T-cell (primary cell): ENCODE measurements around the gene TIMELESS. TPM values are rescaled to one million over a fixed set of nuclear protein-coding genes. Genes with fewer than 3 reads are reported as not detected.

Experiments used
- ATAC-seq, 4 experiments: fragments of 200-7000 bp in 3 of 4; fragments of 150-1000 bp in 1 of 4; cut with Tn5 transposase; replicated peaks in 1 of 4; 1 replicate in 3 of 4; 2 replicates in 1 of 4; pipeline ENCODE4 v1.10.0; 2021; ENCODE audit warnings: moderate library complexity in 3 of 4, mild to moderate bottlenecking in 2 of 4, moderate number of reproducible peaks in 1 of 4
- CTCF ChIA-PET, 2 donors: fragments of 300-600 bp; sonication (Branson Sonifier 250); formaldehyde crosslinking; loops; one replicate each; lab custom pipeline; 2022; ENCODE audit warnings: antibody characterized with exemption in 2 of 2; lab: Charles Lee
- POLR2A ChIA-PET, 2 donors: fragments of 300-600 bp; sonication (Branson Sonifier 250); formaldehyde crosslinking; loops; one replicate each; lab custom pipeline; 2022; ENCODE audit warnings: antibody characterized with exemption in 2 of 2; lab: Charles Lee
- DNase-seq, 35 experiments: peaks; one replicate each; pipeline versions ENCODE4 v3.0.0 to v3.0.0-alpha.2; 2013 to 2023
- H3K27ac ChIP-seq: one replicate; pipeline ENCODE4 v1.5.1; 2013; ENCODE audit warnings: low read length
- H3K27me3 ChIP-seq, 2 experiments: replicated peaks in 1 of 2; 1 replicate in 1 of 2; 2 replicates in 1 of 2; pipeline versions ENCODE4 v1.6.1 to v1.7.0; 2013; ENCODE audit warnings: low read length in 1 of 2, mixed read lengths in 1 of 2; ENCODE audit not compliant: control insufficient read depth in 2 of 2, insufficient read depth in 2 of 2; ENCODE audit errors: extremely low read depth in 1 of 2
- H3K36me3 ChIP-seq, 2 donors: 1 replicate in 1 of 2; 2 replicates in 1 of 2; pipeline versions ENCODE4 v1.6.1 to v1.7.0; 2013; ENCODE audit warnings: low read length in 1 of 2; ENCODE audit not compliant: control insufficient read depth in 2 of 2, insufficient read depth in 1 of 2; ENCODE audit errors: extremely low read depth in 1 of 2
- H3K4me1 ChIP-seq, 2 experiments: 1 replicate in 1 of 2; 2 replicates in 1 of 2; pipeline versions ENCODE4 v1.6.1 to v1.7.0; 2013; ENCODE audit warnings: low read length in 2 of 2, mixed read lengths in 1 of 2; ENCODE audit not compliant: insufficient read depth in 2 of 2, control insufficient read depth in 1 of 2; ENCODE audit errors: extremely low read depth in 1 of 2
- H3K4me3 ChIP-seq, 2 donors: 1 replicate in 1 of 2; 2 replicates in 1 of 2; pipeline versions ENCODE4 v1.5.1 to v1.7.0; 2013; ENCODE audit warnings: mild to moderate bottlenecking in 2 of 2, low read length in 1 of 2, moderate library complexity in 1 of 2; ENCODE audit not compliant: control insufficient read depth in 1 of 2; ENCODE audit errors: extremely low read depth in 1 of 2
- H3K9me3 ChIP-seq: 2 replicates; pipeline ENCODE4 v1.7.0; 2013
- H3K27ac Mint-ChIP-seq, 2 donors: one replicate each; pipeline ENCODE4 v1.8.0; 2020 to 2021; ENCODE audit warnings: mild to moderate bottlenecking in 2 of 2, mixed read lengths in 2 of 2
- H3K27me3 Mint-ChIP-seq, 2 donors: one replicate each; pipeline ENCODE4 v1.8.0; 2021 to 2022; ENCODE audit warnings: mixed read lengths in 2 of 2
- H3K36me3 Mint-ChIP-seq: one replicate; pipeline ENCODE4 v1.8.0; 2021; ENCODE audit warnings: mixed read lengths
- H3K4me1 Mint-ChIP-seq, 3 donors: one replicate each; pipeline ENCODE4 v1.8.0; 2020 to 2022; ENCODE audit warnings: mixed read lengths in 3 of 3, mild to moderate bottlenecking in 1 of 3
- H3K4me3 Mint-ChIP-seq, 3 donors: one replicate each; pipeline ENCODE4 v1.8.0; 2020 to 2022; ENCODE audit warnings: mild to moderate bottlenecking in 3 of 3, mixed read lengths in 3 of 3, moderate library complexity in 3 of 3
- H3K9me3 Mint-ChIP-seq, 3 donors: one replicate each; pipeline ENCODE4 v1.8.0; 2020 to 2022; ENCODE audit warnings: mixed read lengths in 3 of 3
- WGBS: methylation state at CpG from one replicate; pipeline ENCODE4 v1.1.5; 2013; ENCODE audit warnings: missing lambda C conversion rate; ENCODE audit not compliant: insufficient coverage; 5-methylcytosine and 5-hydroxymethylcytosine counted together
- total RNA-seq, 35 experiments: library from RNA in 6 of 35; stranded (reverse) in 6 of 35; fragments of 120-200 nt in 1 of 35; gene quantifications; one replicate each; pipeline versions ENCODE4 v1.2.1 to v1.2.4 and lab custom pipeline; 2013 to 2026

Gene TIMELESS
- total RNA-seq, 5 donors from 2014 or later (not counting 1 experiment from before 2014, with no cell fraction given) = 5.0 to 7.5 (median 6.4) TPM

DNA sequence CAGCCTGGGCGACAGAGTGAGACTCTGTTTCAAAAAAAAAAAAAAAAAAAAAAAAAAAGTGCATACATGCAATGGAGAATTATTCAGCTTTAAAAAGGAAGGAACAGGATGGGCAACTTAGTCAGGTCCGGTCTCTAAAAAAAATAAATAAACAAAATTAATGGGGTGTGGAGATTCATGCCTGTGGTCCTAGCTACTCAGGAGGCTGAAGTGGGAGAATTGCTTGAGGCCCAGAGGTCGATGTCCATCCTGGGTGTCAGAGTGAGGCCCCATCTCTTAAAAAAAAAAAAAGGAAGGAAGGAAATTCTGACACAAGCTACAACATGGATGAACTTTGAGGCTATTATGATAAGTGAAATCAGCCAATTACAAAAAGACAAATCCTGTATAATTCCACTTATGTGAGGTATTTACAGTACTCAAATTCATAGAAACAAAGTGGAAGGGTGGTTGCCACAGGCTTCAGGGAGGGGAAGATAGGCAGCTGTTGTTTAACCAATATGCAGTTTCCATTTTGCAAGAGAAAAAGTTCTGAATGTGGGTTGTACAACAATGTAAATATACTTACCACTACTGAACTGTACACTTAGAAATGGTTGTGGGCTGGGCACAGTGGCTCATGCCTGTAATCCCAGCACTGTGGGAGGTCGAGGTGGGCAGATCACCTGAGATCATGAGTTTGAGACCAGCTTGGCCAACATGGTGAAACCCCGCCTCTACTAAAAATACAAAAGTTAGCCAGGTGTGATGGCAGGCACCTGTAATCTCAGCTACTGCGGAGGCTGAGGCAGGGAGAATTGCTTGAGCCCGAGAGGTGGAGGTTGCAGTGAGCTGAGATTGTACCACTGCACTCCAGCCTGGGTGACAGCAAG, 74.3 kb downstream of the TIMELESS start:
- no peak overlapping the region for H3K4me3 Mint-ChIP-seq
- Histone ChIP-seq H3K4me3 (no peak overlapping the region), H3K27me3 (no peaks in the 10 kb centered on the region), H3K9me3 (no peaks in the 10 kb centered on the region), H3K36me3 (no peaks in the 10 kb centered on the region), H3K4me1 (no peaks in the 10 kb centered on the region), H3K27ac (no peak overlapping the region)
- peaks cover 0 to 6% (median 0%) of the 10 kb centered on the region in 3 donors for H3K4me1 Mint-ChIP-seq
- 87% methylated on average over 3 of the region's 7 CpGs for WGBS
- ChIA-PET POLR2A (interaction anchor here in 1 of 2 donors (0.6 kb wide), 1 partner anchor 1078 kb away, joined by 3 read pairs; no protein-coding TSS in a partner anchor), CTCF (no interaction called here)
- H3K27me3 Mint-ChIP-seq = no peaks in the 10 kb centered on the region
- no peak overlapping the region for H3K27ac Mint-ChIP-seq
- no peak for DNase-seq
- H3K36me3 Mint-ChIP-seq = no peaks in the 10 kb centered on the region
- H3K9me3 Mint-ChIP-seq = peaks cover 2 to 4% (median 3%) of the 10 kb centered on the region in 3 donors
- ATAC-seq = no peak

DNA sequence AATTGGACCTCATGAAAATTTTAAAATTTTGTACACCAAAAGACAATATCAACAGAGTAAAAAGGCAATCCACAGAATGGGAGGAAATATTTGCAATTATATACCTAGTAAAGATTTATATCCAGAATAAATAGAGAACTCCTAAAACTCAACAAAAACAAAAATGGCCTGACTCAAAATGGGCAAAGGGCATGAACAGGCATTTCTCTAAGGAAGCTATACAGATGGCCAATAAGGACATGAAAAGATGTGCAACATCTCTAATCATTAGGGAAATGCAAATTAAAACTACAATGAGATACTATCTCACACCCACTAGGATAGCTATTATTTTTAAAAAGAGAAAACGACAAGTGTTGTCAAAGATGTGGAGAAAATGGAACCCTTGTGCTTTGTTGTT, 75.7 kb downstream of the TIMELESS start:
- no peaks in the 10 kb centered on the region for H3K27me3 Mint-ChIP-seq
- Histone ChIP-seq H3K4me3 (no peak overlapping the region), H3K36me3 (no peaks in the 10 kb centered on the region), H3K4me1 (no peaks in the 10 kb centered on the region), H3K27ac (no peak overlapping the region), H3K9me3 (no peaks in the 10 kb centered on the region), H3K27me3 (no peaks in the 10 kb centered on the region)
- DNase-seq (no peak), ATAC-seq (no peak)
- H3K4me1 Mint-ChIP-seq = peaks cover 0 to 6% (median 0%) of the 10 kb centered on the region in 3 donors
- POLR2A ChIA-PET = interaction anchor here in 1 of 2 donors (0.9 kb wide), 1 partner anchor 41 kb away, joined by 3 read pairs; no protein-coding TSS in a partner anchor
- no CpG with 5 or more reads among the region's 1 CpG for WGBS
- H3K9me3 Mint-ChIP-seq = peaks cover 2 to 4% (median 3%) of the 10 kb centered on the region in 3 donors
- no peaks in the 10 kb centered on the region for H3K36me3 Mint-ChIP-seq
- H3K4me3 Mint-ChIP-seq = no peak overlapping the region
- no peak overlapping the region for H3K27ac Mint-ChIP-seq
- CTCF ChIA-PET = no interaction called here

DNA sequence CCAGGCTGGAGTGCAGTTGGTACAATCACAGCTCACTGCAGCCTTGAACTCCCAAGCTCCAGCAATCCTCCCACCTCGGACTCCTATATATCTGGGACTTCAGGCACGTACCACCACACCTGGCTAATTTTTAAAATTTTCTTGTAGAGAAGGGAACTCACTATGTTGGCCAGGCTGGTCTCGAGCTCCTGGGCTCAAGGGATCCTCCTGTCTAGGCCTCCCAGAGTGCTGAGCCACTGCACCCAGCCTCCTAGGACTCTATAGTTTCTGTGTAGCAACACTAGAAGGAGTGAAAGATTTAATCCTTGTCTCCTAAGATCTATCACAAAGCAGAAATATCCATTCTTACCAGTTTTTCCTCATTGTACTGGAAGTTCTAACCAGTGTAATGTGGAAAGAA, 82.3 kb downstream of the TIMELESS start:
- Mint-ChIP-seq H3K36me3 (no peaks in the 10 kb centered on the region), H3K9me3 (no peaks in the 10 kb centered on the region), H3K27me3 (no peaks in the 10 kb centered on the region), H3K4me1 (no peaks in the 10 kb centered on the region), H3K27ac (no peak overlapping the region), H3K4me3 (no peak overlapping the region)
- ChIA-PET POLR2A (no interaction called here), CTCF (interaction anchor here (0.6 to 0.7 kb wide), 2 partner anchors 73 to 553 kb away, joined by 3 to 4 read pairs; no protein-coding TSS in a partner anchor)
- no peak for DNase-seq
- Histone ChIP-seq H3K36me3 (no peaks in the 10 kb centered on the region), H3K9me3 (no peaks in the 10 kb centered on the region), H3K4me3 (no peak overlapping the region), H3K4me1 (no peaks in the 10 kb centered on the region), H3K27me3 (peaks cover 0 to 6% of the 10 kb centered on the region in 2 experiments), H3K27ac (no peak overlapping the region)
- no CpG with 5 or more reads among the region's 3 CpGs for WGBS
- no peak for ATAC-seq

Other genes with a start within 250 kb of the TIMELESS start
- 10 to 100 TPM; 26.3 to 43.1 (median 39.4) TPM for gene RNF41, start 227.5 kb downstream of the TIMELESS start, total RNA-seq
- 10 to 100 TPM; 11.8 to 19.1 (median 14.0) TPM for gene NABP2, start 225.1 kb downstream of the TIMELESS start, total RNA-seq
- 1 to 10 TPM in 1 of 5 donors, under 1 TPM in 2, not detected in 2; 0.57 to 1.4 (median 0.58) TPM for gene SLC39A5, start 219.4 kb downstream of the TIMELESS start, total RNA-seq
- 10 to 100 TPM; 35.8 to 51.0 (median 43.1) TPM for gene ANKRD52, start 191.0 kb downstream of the TIMELESS start, total RNA-seq
- gene COQ10A, start 182.5 kb downstream of the TIMELESS start, total RNA-seq = 10 to 100 TPM; 29.9 to 38.4 (median 31.9) TPM
- 100 to 1,000 TPM; 135 to 166 (median 159) TPM for gene CS, start 149.1 kb downstream of the TIMELESS start, total RNA-seq
- 10 to 100 TPM; 52.9 to 92.8 (median 90.8) TPM for gene CNPY2, start 133.4 kb downstream of the TIMELESS start, total RNA-seq
- 100 to 1,000 TPM; 126 to 187 (median 164) TPM for gene PAN2, start 115.4 kb downstream of the TIMELESS start, total RNA-seq
- 10 to 100 TPM; 16.3 to 29.9 (median 27.6) TPM for gene IL23A, start 110.5 kb downstream of the TIMELESS start, total RNA-seq
- 100 to 1,000 TPM; 117 to 187 (median 162) TPM for gene STAT2, start 89.3 kb downstream of the TIMELESS start, total RNA-seq
- not detected for gene APOF, start 86.6 kb downstream of the TIMELESS start, total RNA-seq
- gene MIP, start 5.2 kb upstream of the TIMELESS start, total RNA-seq = not detected
- 1 to 10 TPM; 4.7 to 7.3 (median 5.5) TPM for gene SPRYD4, start 19.2 kb upstream of the TIMELESS start, total RNA-seq
- gene GLS2, start 38.7 kb upstream of the TIMELESS start, total RNA-seq = 10 to 100 TPM in 1 of 5 donors, 1 to 10 TPM in 4; 2.9 to 10.1 (median 6.9) TPM
- gene RBMS2, start 72.4 kb upstream of the TIMELESS start, total RNA-seq = 1 to 10 TPM in 4 of 5 donors, under 1 TPM in 1; 0.99 to 8.3 (median 4.1) TPM
- 100 to 1,000 TPM; 149 to 257 (median 172) TPM for gene BAZ2A, start 180.9 kb upstream of the TIMELESS start, total RNA-seq
- 100 to 1,000 TPM; 252 to 290 (median 283) TPM for gene ATP5F1B, start 196.6 kb upstream of the TIMELESS start, total RNA-seq
- 100 to 1,000 TPM; 121 to 155 (median 145) TPM for gene PTGES3, start 238.9 kb upstream of the TIMELESS start, total RNA-seq